ENCODE results near the gene ZNG1A.
"Not testable (repeated sequence)": the region's sequence is repeated elsewhere in the genome, so short reads cannot be mapped to it uniquely, and the experiment has no call there.

ZNG1A gene

GRCh38 chr9:76389-76788 is 102.5 kb downstream of the ZNG1A start:
- H3K36me3 ChIP-seq (ENCODE audit: control insufficient read depth, insufficient read depth, low read length); H3K4me3 ChIP-seq (ENCODE audit: low read length); H3K9me3 ChIP-seq (ENCODE audit: control insufficient read depth, insufficient read depth, low read length); H3K4me1 ChIP-seq (ENCODE audit: control insufficient read depth, insufficient read depth, low read length); DNase-seq (ENCODE audit: low read depth, low spot score); H3K27ac ChIP-seq (ENCODE audit: low read length); H3K27me3 ChIP-seq (ENCODE audit: control insufficient read depth, insufficient read depth, low read length): not testable (repeated sequence)
- no CpG with 5 or more reads among the region's 3 CpGs for WGBS (ENCODE audit: insufficient coverage, insufficient read length)

- not testable (repeated sequence) for H3K9me3 ChIP-seq (ENCODE audit: control insufficient read depth, insufficient read depth, low read length); H3K27ac ChIP-seq (ENCODE audit: low read length); DNase-seq (ENCODE audit: low read depth, low spot score); H3K4me1 ChIP-seq (ENCODE audit: control insufficient read depth, insufficient read depth, low read length); H3K36me3 ChIP-seq (ENCODE audit: control insufficient read depth, insufficient read depth, low read length); H3K27me3 ChIP-seq (ENCODE audit: control insufficient read depth, insufficient read depth, low read length)
- H3K4me3 ChIP-seq (ENCODE audit: low read length) = peak overlapping the region; percentile 9; the same call in 1 of the 2 replicates
- WGBS (ENCODE audit: insufficient coverage, insufficient read length) = no CpG with 5 or more reads among the region's 18 CpGs
Measured at GRCh38 chr9:73900-74525, 104.8 kb downstream of the ZNG1A start.

GRCh38 chr9:73076-73899 is 105.6 kb downstream of the ZNG1A start:
- H3K36me3 ChIP-seq (ENCODE audit: control insufficient read depth, insufficient read depth, low read length) = not testable (repeated sequence)

More at GRCh38 chr9:73076-73899, 105.6 kb downstream of the ZNG1A start:
- H3K4me1 ChIP-seq (ENCODE audit: control insufficient read depth, insufficient read depth, low read length); H3K9me3 ChIP-seq (ENCODE audit: control insufficient read depth, insufficient read depth, low read length); DNase-seq (ENCODE audit: low read depth, low spot score); H3K27me3 ChIP-seq (ENCODE audit: control insufficient read depth, insufficient read depth, low read length); H3K27ac ChIP-seq (ENCODE audit: low read length): not testable (repeated sequence)
- WGBS (ENCODE audit: insufficient coverage, insufficient read length) = no CpG with 5 or more reads among the region's 109 CpGs
- peak overlapping the region; percentile 9; the same call in 1 of the 2 replicates for H3K4me3 ChIP-seq (ENCODE audit: low read length)

Measured in iPS DF 6.9 (cell line).